PC-9 (cell line): ENCODE measurements around the gene ANKRD2. TPM values are rescaled to one million over a fixed set of nuclear protein-coding genes. Genes with fewer than 3 reads are reported as not detected.
"Not testable (repeated sequence)": the region's sequence is repeated elsewhere in the genome, so short reads cannot be mapped to it uniquely, and the experiment has no call there.

Experiments used
- BruUV-seq: library from RNA; stranded (reverse); fragments of 400-500 nt; replicated peaks from 2 replicates; lab custom pipeline; 2021; lab: Mats Ljungman, UMichigan
- CTCF ChIA-PET: fragments of 300-600 bp; sonication (Branson Sonifier 250); formaldehyde crosslinking; loops from one replicate; lab custom pipeline; 2022; ENCODE audit warnings: antibody characterized with exemption; lab: Charles Lee
- POLR2A ChIA-PET: fragments of 300-600 bp; sonication (Branson Sonifier 250); formaldehyde crosslinking; loops from one replicate; lab custom pipeline; 2022; ENCODE audit warnings: antibody characterized with exemption; ENCODE audit not compliant: unreplicated experiment; lab: Charles Lee
- DNase-seq, 2 experiments: peaks; one replicate each; pipeline versions ENCODE4 v3.0.0 to v3.0.0-alpha.2; 2015 to 2022; ENCODE audit warnings: mixed read lengths in 1 of 2
- H2AFZ ChIP-seq: fragments of 200-600 bp; sonication (generic); 2 replicates; pipeline ENCODE4 v1.8.1; 2017; ENCODE audit warnings: antibody characterized with exemption
- H3F3A ChIP-seq: fragments of 200-600 bp; sonication (generic); 2 replicates; pipeline ENCODE4 v1.8.1; 2017; ENCODE audit warnings: antibody characterized with exemption, mild to moderate bottlenecking, low read depth; ENCODE audit not compliant: insufficient read depth
- H3K27ac ChIP-seq: fragments of 200-600 bp; sonication (generic); 2 replicates; pipeline ENCODE4 v1.6.1; 2016; ENCODE audit warnings: mixed run types
- H3K27me3 ChIP-seq: fragments of 200-600 bp; sonication (generic); 2 replicates; pipeline ENCODE4 v1.6.1; 2016; ENCODE audit warnings: low read depth, mixed run types; ENCODE audit not compliant: insufficient read depth
- H3K36me3 ChIP-seq: fragments of 200-600 bp; sonication (generic); 2 replicates; pipeline ENCODE4 v1.6.1; 2016; ENCODE audit warnings: low read depth, mixed run types
- H3K4me1 ChIP-seq: fragments of 200-600 bp; sonication (generic); replicated peaks from 2 replicates; pipeline ENCODE4 v1.6.1; 2016; ENCODE audit warnings: mixed run types; ENCODE audit not compliant: insufficient read depth
- H3K4me2 ChIP-seq: fragments of 200-600 bp; sonication (generic); 2 replicates; pipeline ENCODE4 v1.6.1; 2017; ENCODE audit warnings: mixed run types
- H3K4me3 ChIP-seq: fragments of 200-600 bp; sonication (generic); 2 replicates; pipeline ENCODE4 v1.6.1; 2016; ENCODE audit warnings: mixed run types
- H3K79me2 ChIP-seq: fragments of 200-600 bp; sonication (generic); 2 replicates; pipeline ENCODE4 v1.6.1; 2017; ENCODE audit warnings: low read depth, mixed run types
- H3K9me2 ChIP-seq: fragments of 200-600 bp; sonication (generic); 2 replicates; pipeline ENCODE4 v1.8.1; 2017; ENCODE audit warnings: mild to moderate bottlenecking; ENCODE audit not compliant: insufficient read depth
- H3K9me3 ChIP-seq: fragments of 200-600 bp; sonication (generic); 2 replicates; pipeline ENCODE4 v1.8.1; 2016; ENCODE audit warnings: low read depth; ENCODE audit not compliant: insufficient read depth
- H4K20me1 ChIP-seq: fragments of 200-600 bp; sonication (generic); 2 replicates; pipeline ENCODE4 v1.8.1; 2017; ENCODE audit not compliant: insufficient read depth
- EZH2 ChIP-seq: fragments of 200-600 bp; sonication (generic); IDR thresholded peaks from 2 replicates; pipeline ENCODE4 v1.8.0; 2017; ENCODE audit warnings: antibody characterized with exemption, low read depth
- intact Hi-C: fragments of 100-400 bp; cut with micrococcal nuclease; formaldehyde crosslinking; loops from one replicate; pipeline ENCODE4 v1.10.0; 2022; ENCODE audit not compliant: unreplicated experiment
- total RNA-seq: library from RNA; stranded (reverse); gene quantifications from 2 replicates; pipeline ENCODE4 v1.2.3, GENCODE V29; 2021
- TF ChIP-seq, protein P1 (sequence below): fragments of 200-600 bp; sonication (generic); conservative IDR thresholded peaks from 2 replicates; pipeline ENCODE4 v1.6.1; 2017; ENCODE audit warnings: mixed run types, antibody characterized with exemption, mild to moderate bottlenecking, moderate library complexity

Gene ANKRD2
- total RNA-seq, 1 experiment from 2014 or later = 8.4 TPM

DNA sequence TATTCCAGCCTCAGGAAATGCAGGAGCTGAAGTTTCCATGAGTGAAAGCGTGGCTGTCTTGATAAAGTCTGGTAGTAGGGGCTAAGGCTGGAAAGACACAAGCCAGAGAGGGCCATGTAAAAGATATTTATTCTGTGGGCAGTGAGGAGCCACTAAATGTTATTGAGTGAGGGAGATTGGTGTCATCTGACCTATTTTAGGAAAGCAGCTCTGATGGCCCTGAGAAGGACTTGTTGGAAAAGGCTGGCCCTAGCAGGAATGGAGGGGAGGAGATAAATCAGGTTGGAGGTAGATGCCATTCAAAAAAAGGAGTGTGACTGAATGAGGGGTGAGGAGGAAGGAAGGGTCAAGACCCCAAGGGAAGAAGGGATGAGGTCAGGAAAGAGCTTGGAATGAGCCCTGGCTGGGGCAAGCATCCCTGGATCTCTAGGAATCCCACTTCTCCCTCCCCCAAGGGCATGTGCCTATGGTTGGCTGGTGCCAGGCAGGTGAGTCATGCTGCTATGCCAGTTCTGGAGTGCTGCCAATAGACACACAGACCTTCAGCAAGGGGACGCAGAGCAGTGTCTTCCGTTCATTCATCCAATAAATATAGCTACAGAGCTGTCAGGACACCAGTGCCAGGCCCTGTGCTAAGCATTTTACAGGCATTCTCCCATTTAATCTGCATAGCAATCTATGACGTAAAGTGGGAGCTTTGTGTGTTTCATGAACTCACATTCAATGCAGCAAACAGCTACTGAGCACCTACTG, 2.0 kb downstream of the ANKRD2 start:
- no peaks in the 10 kb centered on the region for H3K36me3 ChIP-seq
- H3K4me2 ChIP-seq = peak overlapping the region; percentile 32
- H3F3A ChIP-seq = peaks cover 43% of the 10 kb centered on the region; the same call in 1 of the 2 replicates
- no TSS peak for BruUV-seq
- no peaks in the 10 kb centered on the region for H3K27me3 ChIP-seq
- no peaks in the 10 kb centered on the region for H3K9me2 ChIP-seq
- CTCF ChIA-PET = interaction anchor here (0.6 to 1.2 kb wide), 4 partner anchors 22 to 109 kb away, joined by 3 to 9 read pairs (median 4); no protein-coding TSS in a partner anchor
- H3K9me3 ChIP-seq = no peaks in the 10 kb centered on the region
- H3K79me2 ChIP-seq = no peaks in the 10 kb centered on the region
- H3K27ac ChIP-seq = peak overlapping the region; percentile 43
- no peak overlapping the region for H2AFZ ChIP-seq
- peaks cover 57% of the 10 kb centered on the region for H3K4me1 ChIP-seq
- H4K20me1 ChIP-seq = no peaks in the 10 kb centered on the region
- intact Hi-C loops = loop anchor here (1.0 to 5.0 kb wide), 4 partner anchors 32 to 112 kb away; no protein-coding TSS in a partner anchor
- peak; percentile 91 to 92 for DNase-seq
- POLR2A ChIA-PET = interaction anchor here (0.6 to 0.8 kb wide), 6 partner anchors 10 to 731 kb away, joined by 4 to 17 read pairs (median 6); partner anchors contain the start of genes HOGA1 and UBTD1
- TF ChIP-seq EZH2 = no peak
- TF ChIP-seq, protein P1, sequence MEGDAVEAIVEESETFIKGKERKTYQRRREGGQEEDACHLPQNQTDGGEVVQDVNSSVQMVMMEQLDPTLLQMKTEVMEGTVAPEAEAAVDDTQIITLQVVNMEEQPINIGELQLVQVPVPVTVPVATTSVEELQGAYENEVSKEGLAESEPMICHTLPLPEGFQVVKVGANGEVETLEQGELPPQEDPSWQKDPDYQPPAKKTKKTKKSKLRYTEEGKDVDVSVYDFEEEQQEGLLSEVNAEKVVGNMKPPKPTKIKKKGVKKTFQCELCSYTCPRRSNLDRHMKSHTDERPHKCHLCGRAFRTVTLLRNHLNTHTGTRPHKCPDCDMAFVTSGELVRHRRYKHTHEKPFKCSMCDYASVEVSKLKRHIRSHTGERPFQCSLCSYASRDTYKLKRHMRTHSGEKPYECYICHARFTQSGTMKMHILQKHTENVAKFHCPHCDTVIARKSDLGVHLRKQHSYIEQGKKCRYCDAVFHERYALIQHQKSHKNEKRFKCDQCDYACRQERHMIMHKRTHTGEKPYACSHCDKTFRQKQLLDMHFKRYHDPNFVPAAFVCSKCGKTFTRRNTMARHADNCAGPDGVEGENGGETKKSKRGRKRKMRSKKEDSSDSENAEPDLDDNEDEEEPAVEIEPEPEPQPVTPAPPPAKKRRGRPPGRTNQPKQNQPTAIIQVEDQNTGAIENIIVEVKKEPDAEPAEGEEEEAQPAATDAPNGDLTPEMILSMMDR = no peak
- no peak overlapping the region for H3K4me3 ChIP-seq

DNA sequence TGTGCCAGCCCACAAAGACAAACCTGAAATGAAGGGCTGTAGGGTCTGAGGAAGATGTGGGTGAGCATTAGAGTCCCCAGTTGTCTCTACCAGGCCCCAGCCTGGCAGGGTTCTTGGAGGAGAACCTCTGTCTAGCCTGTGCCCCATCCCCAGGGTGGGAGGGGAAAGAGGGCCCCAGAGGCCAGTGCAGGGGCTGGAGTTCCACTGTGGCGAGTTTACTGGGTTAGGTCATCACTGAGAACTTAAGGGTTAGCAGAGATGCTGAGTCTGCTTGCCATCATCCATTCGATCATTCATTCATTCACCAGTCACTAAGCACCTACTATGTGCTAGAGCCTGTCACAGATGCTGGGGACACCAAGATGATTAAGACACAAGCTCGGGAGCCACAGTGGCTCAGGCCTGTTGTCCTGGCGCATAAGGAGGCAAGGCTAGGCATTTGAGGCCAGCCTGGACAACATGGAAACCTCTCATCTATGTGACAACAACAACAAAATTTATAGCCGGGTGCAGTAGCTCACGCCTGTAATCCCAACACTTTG, 2.6 kb downstream of the ANKRD2 start:
- peak in 1 of 2 experiments; percentile 39 for DNase-seq
- Histone ChIP-seq H4K20me1 (no peaks in the 10 kb centered on the region), H2AFZ (no peak overlapping the region), H3K4me2 (peak overlapping the region; percentile 32; the same call in 1 of the 2 replicates), H3K9me3 (no peaks in the 10 kb centered on the region), H3K27ac (peak overlapping the region; percentile 35), H3F3A (peaks cover 43% of the 10 kb centered on the region; the same call in 1 of the 2 replicates), H3K4me1 (peaks cover 50% of the 10 kb centered on the region), H3K27me3 (no peaks in the 10 kb centered on the region), H3K79me2 (no peaks in the 10 kb centered on the region), H3K9me2 (no peaks in the 10 kb centered on the region), H3K36me3 (no peaks in the 10 kb centered on the region), H3K4me3 (no peak overlapping the region)
- TF ChIP-seq EZH2 = no peak
- TF ChIP-seq, protein P1 = no peak
- intact Hi-C loops = loop anchor here (2.0 kb wide), 1 partner anchor 74 kb away; no protein-coding TSS in a partner anchor
- CTCF ChIA-PET = interaction anchor here (0.6 to 1.2 kb wide), 4 partner anchors 21 to 851 kb away, joined by 3 to 9 read pairs (median 4); no protein-coding TSS in a partner anchor
- POLR2A ChIA-PET = interaction anchor here (0.6 to 0.8 kb wide), 5 partner anchors 9 to 732 kb away, joined by 4 to 17 read pairs (median 5); partner anchors contain the start of genes HOGA1 and UBTD1
- BruUV-seq = no TSS peak

DNA sequence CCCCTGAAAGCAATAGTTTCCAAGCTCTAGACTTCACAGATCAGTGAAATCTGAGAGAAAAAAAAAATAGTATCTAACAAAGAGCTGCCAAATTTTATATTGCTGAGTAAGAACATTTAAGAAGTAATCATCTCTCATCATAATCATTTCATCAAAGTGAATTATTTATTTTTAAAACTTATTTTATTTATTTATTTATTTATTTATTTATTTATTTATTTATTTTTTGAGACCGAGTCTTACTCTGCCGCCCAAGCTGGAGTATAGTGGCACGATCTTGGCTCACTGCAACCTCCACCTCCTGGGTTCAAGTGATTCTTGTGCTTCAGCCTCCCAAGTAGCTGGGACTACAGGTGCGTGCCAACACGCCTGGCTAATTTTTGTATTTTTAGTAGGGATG, 3.9 kb downstream of the ANKRD2 start:
- DNase-seq, H3K27me3 ChIP-seq, H3K36me3 ChIP-seq, BruUV-seq, H3K9me2 ChIP-seq, H3K4me2 ChIP-seq, H3K27ac ChIP-seq, H3K4me3 ChIP-seq, CTCF ChIA-PET, intact Hi-C loops, POLR2A ChIA-PET, H3K9me3 ChIP-seq, H2AFZ ChIP-seq, H3K79me2 ChIP-seq, H4K20me1 ChIP-seq: not testable (repeated sequence)
- Histone ChIP-seq H3F3A (peaks cover 32% of the 10 kb centered on the region; the same call in 1 of the 2 replicates), H3K4me1 (peaks cover 37% of the 10 kb centered on the region)
